ENCODE data around the gene MKNK1. TPM values are rescaled to one million over a fixed set of nuclear protein-coding genes. Genes with fewer than 3 reads are reported as not detected.
A peak's percentile ranks its signal among the peaks of the same experiment; 100 is the strongest.

MKNK1 gene
- total RNA-seq, 1 donor from 2014 or later, result 25.1 TPM

- peaks cover 31% of the 10 kb centered on the region for H3K36me3 Mint-ChIP-seq (ENCODE audit: low read depth)
- DNase-seq (ENCODE audit: low spot score), result no peak
- no peak overlapping the region for H3K4me3 Mint-ChIP-seq (ENCODE audit: unreplicated experiment)
- peaks cover 16% of the 10 kb centered on the region for H3K4me1 Mint-ChIP-seq (ENCODE audit: low read depth)
- no peak overlapping the region for H3K27ac Mint-ChIP-seq (ENCODE audit: unreplicated experiment)
- no peaks in the 10 kb centered on the region for H3K27me3 Mint-ChIP-seq (ENCODE audit: low read depth)
- no peaks in the 10 kb centered on the region for H3K9me3 Mint-ChIP-seq (ENCODE audit: low read depth)
- TF ChIP-seq CTCF (IDR thresholded peaks at IDR 0.05), result no peak
These were observed 31.1 kb upstream of the MKNK1 start for GRCh38 chr1:46635205-46635604.

- no peaks in the 10 kb centered on the region for H3K27me3 Mint-ChIP-seq (ENCODE audit: low read depth)
- peaks cover 20% of the 10 kb centered on the region for H3K36me3 Mint-ChIP-seq (ENCODE audit: low read depth)
- H3K27ac Mint-ChIP-seq (ENCODE audit: unreplicated experiment), result no peak overlapping the region
- no peaks in the 10 kb centered on the region for H3K4me1 Mint-ChIP-seq (ENCODE audit: low read depth)
- no peak overlapping the region for H3K4me3 Mint-ChIP-seq (ENCODE audit: unreplicated experiment)
- DNase-seq (ENCODE audit: low spot score), result no peak
- TF ChIP-seq CTCF (IDR thresholded peaks at IDR 0.05), result no peak
- no peaks in the 10 kb centered on the region for H3K9me3 Mint-ChIP-seq (ENCODE audit: low read depth)
These were observed 26.7 kb upstream of the MKNK1 start for GRCh38 chr1:46630719-46631118.

GRCh38 chr1:46623743-46624644, 19.9 kb upstream of the MKNK1 start:
- Mint-ChIP-seq H3K4me3 (ENCODE audit: unreplicated experiment) (no peak overlapping the region), H3K27ac (ENCODE audit: unreplicated experiment) (no peak overlapping the region), H3K4me1 (ENCODE audit: low read depth) (peaks cover 10% of the 10 kb centered on the region), H3K9me3 (ENCODE audit: low read depth) (no peaks in the 10 kb centered on the region), H3K27me3 (ENCODE audit: low read depth) (no peaks in the 10 kb centered on the region), H3K36me3 (ENCODE audit: low read depth) (peaks cover 1% of the 10 kb centered on the region)
- no peak for TF ChIP-seq CTCF (IDR thresholded peaks at IDR 0.05)
- no peak for DNase-seq (ENCODE audit: low spot score)

- Mint-ChIP-seq H3K9me3 (ENCODE audit: low read depth) (no peaks in the 10 kb centered on the region), H3K4me1 (ENCODE audit: low read depth) (peaks cover 10% of the 10 kb centered on the region), H3K27ac (ENCODE audit: unreplicated experiment) (no peak overlapping the region), H3K36me3 (ENCODE audit: low read depth) (no peaks in the 10 kb centered on the region), H3K4me3 (ENCODE audit: unreplicated experiment) (no peak overlapping the region), H3K27me3 (ENCODE audit: low read depth) (no peaks in the 10 kb centered on the region)
- no peak for DNase-seq (ENCODE audit: low spot score)
- TF ChIP-seq CTCF (IDR thresholded peaks at IDR 0.05), result peak; percentile 72
These were observed 18.3 kb upstream of the MKNK1 start for GRCh38 chr1:46622344-46622743.

GRCh38 chr1:46621930-46622329, 17.9 kb upstream of the MKNK1 start:
- H3K4me1 Mint-ChIP-seq (ENCODE audit: low read depth), result peaks cover 14% of the 10 kb centered on the region
- DNase-seq (ENCODE audit: low spot score), result no peak

More at GRCh38 chr1:46621930-46622329, 17.9 kb upstream of the MKNK1 start:
- Mint-ChIP-seq H3K4me3 (ENCODE audit: unreplicated experiment) (no peak overlapping the region), H3K27ac (ENCODE audit: unreplicated experiment) (no peak overlapping the region), H3K27me3 (ENCODE audit: low read depth) (no peaks in the 10 kb centered on the region), H3K9me3 (ENCODE audit: low read depth) (no peaks in the 10 kb centered on the region), H3K36me3 (ENCODE audit: low read depth) (no peaks in the 10 kb centered on the region)
- TF ChIP-seq CTCF (IDR thresholded peaks at IDR 0.05), result no peak
